ENCODE measurements around the gene ZC3H4.
"Not testable (repeated sequence)": the region's sequence is repeated elsewhere in the genome, so short reads cannot be mapped to it uniquely, and the experiment has no call there.

ZC3H4 gene

DNA sequence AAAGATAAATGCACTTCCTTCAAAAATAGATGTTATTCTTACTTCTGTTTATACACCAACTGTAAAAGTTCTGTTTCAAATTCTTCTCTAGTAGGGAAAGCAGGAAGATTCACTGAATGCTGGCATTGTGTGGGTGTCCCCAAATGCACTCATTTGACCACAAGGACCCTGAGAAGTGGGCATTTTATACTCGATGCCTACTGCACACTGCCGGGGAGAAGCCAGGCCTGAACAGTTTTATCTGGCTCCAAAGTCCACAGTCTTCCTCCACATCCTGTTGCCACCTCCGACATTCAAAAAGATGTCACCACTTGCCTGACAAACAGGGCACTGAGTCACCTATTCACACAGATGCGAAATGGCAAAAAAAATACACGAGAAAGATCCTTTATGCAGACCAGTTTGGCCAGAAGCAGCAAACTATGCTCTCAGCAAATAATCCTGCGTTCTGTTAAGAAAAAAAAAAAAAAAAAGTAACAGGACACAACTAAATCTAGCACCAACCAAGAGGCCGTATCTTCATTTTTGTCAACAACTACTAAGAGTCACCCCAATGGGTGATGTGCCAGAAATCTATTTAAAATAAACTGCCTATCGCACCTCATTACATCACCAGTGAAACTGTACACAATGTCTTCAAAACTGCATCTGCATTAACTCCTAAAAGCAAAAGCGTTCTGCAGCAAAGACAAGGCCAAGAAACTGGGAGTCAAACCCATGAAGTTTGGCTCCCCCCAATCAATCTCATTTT is 6.2 kb downstream of the ZC3H4 start:
- no peak for DNase-seq

GRCh38 chr19:47106821-47107201 is 6.8 kb downstream of the ZC3H4 start:
- no peak for DNase-seq

- no peak for DNase-seq
Observed at GRCh38 chr19:47105874-47106273, 7.7 kb downstream of the ZC3H4 start.

DNA sequence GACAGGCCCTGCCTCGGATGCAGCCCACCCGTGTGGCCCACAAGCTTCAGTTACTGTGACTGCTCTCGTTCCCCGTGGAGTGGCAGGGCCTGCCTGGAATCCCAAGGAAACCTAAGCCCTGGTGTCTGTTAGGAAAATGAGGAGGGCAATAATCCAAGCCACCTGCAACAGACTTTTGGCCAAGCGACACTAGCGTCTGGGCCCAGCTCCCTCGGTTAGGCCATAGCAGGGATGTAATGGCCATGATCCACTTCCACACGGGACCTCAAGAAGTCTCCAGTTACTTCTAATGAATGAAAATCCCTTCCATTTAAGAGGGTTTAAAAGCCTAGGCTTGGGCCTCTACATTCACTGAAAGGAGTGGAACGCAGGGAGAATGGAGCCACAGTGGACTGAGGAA is 8.9 kb downstream of the ZC3H4 start:
- DNase-seq = no peak

DNA sequence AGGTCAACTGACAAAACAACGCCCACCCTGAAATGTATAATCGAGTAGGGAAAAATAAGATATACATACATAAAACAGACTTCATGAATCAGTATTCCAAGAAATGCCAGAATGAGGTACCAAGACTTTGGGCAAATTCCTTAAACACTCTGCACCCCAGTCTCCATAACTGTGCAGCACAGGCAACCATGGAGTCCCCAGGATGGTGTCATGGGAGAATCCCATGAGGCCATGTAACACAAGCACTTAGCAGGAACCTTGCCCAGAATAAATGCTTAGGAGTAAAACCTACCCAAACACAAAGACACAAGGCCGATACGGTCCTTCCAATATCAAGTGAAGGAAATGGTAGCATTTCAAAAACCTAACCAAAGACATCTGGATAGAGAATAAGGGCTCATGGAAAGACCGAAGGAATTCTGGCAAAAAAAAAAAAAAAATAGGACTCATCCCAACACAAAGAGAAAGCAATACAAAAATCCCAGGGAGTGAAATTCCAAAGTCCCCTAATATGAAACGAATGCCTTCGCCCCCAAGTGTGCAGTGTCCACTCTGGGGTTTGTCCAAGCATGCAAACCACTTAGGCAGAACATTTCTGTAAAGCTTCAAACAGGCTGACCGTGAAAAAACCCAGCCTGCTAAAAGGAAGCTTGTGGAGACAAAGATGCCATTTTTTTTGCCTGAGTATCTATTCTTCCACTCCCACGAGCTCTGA is 11.1 kb downstream of the ZC3H4 start:
- no peak for DNase-seq

GRCh38 chr19:47101116-47101515 is 12.5 kb downstream of the ZC3H4 start:
- not testable (repeated sequence) for DNase-seq

DNA sequence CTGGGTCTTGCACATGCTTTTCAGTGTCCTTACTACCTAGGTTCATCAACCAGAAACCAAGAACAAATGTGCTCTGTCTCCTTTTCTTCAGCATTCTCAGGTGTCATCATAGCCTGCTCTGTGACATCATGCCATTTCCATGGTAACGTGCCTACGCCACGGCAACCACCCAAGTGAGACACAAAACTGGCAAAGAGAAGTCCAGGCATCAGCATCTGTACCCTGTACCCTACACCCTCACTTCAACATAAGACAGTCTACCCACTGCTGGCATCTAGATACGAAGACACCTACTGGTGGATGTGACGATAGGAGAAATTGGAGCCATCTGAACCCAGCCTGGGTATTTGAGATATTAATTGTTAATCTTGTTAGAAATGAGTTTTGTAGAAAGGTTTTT is 13.3 kb downstream of the ZC3H4 start:
- DNase-seq = no peak

DNA sequence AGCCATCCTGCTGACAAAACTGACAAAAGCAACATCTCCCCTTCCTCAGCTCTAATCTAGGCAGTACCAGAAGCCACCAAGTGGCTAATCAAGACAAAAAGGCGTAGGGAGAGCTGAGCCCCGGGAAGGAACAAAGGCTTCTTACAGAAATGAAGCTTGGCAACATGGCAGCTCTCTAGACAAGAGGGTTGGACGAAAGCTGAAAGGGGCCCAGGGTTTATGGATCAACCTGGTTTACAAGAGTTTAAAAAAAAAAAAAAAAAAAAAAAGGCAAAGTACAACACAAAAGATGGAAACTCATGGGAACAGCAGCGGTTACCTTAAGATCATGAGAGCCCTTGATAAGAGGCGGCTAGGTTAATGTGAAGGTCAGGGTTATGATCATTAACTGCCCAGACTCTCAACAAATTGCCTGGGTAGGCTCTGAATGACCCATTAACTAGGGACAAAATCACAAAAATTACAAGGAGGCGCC is 14.0 kb downstream of the ZC3H4 start:
- DNase-seq = no peak

- DNase-seq = no peak
Observed at GRCh38 chr19:47098608-47099007, 15.0 kb downstream of the ZC3H4 start.

GRCh38 chr19:47097396-47098201 is 16.0 kb downstream of the ZC3H4 start:
- no peak for DNase-seq

GRCh38 chr19:47096721-47097120 is 16.9 kb downstream of the ZC3H4 start:
- DNase-seq = no peak

- no peak for DNase-seq
Observed at GRCh38 chr19:47096100-47096704, 17.4 kb downstream of the ZC3H4 start.

GRCh38 chr19:47095476-47096099 is 18.0 kb downstream of the ZC3H4 start:
- DNase-seq = no peak

DNA sequence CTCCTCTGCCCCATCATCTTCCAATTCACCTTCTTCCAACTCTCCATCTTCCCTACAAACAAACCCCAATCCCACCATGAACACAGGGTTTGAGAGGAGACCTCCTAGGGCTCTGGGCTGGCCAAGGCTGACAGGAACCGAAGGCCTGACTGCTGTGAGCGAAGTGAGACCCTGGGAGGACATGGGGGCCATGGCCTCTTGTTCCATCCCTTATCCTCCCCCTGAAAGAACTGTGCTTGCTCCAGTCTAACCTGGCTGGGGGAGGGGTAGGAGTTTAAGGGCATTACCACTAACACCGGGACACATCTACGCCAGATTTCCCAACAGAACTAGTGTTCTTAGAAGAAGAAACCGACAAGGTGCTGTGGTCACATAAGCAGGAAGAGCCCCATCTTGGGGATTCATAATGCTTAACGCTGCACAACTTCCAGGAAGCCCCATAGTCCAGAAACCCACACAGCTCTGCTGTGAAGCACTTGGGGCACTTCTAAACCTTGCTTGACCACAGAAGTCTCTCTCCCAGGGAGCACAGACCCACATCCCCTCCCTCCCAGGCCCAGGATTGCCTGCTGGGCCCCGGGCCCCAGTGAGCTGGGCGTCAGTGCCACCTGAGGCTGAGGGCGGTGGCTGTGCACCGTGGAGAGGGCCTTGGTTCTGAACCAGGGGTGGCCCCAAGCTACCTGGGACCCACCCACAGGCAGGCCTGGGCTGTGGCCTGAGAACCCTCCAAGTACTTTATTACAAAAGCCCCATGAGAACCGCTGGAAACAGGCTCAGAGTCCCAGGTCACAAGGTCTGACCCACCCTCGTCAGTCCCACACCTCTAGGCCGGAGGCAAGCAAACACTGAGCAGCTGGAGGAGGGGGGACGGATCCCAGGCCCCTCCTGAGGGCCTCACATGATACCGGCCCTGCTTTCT is 18.8 kb downstream of the ZC3H4 start:
- no peak for DNase-seq

GRCh38 chr19:47093841-47094240 is 19.7 kb downstream of the ZC3H4 start:
- DNase-seq = peak; percentile 31

GRCh38 chr19:47093254-47093653 is 20.3 kb downstream of the ZC3H4 start:
- peak; percentile 16 for DNase-seq

DNA sequence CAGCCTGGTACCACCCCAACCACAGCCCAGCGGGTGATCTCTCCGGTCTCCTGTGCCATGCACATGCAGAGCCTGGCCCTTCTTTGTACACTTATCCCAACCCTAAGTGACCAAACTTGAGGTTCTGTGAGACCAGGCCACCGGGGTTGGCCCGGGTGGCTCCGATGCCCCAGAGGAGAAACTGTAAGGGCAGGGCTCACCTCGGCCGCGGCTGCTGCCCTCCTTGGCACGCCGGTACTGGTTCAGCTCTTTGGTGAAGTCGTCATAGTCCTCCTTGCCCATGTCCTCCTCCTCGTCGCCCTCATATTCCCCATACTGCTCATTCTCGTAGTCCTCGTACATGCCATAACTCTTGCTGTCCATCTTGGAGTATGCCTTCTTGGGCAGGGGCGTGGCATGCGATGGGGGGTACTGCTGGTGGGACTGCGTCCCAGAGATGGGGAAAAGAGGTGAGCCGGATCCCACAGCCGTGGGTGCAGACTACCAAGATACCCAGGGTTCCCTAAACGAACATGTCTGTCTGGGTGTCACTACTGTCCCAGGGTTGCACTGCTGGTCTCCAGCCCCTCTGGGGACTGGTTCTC is 23.7 kb downstream of the ZC3H4 start:
- DNase-seq = no peak

DNA sequence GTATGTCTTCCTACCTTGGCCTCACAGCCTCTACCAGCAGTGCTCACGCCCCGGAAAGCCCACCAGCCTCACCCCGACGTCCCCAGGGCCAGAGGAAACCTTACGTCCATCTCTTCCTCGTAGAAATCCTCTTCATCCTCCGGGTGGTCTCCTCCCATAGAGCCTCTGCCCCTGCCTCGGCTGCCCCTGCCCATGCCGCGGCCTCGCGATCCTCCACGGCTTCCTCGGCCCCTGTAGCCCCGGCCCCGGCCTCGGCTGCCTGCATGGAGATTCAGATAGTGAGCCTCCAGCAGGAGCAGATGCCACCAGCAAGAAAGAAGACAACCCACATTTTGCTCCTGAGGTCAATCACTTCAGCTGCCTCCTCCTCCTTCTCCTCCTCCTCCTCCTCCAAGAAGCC is 27.3 kb downstream of the ZC3H4 start:
- no peak for DNase-seq

DNA sequence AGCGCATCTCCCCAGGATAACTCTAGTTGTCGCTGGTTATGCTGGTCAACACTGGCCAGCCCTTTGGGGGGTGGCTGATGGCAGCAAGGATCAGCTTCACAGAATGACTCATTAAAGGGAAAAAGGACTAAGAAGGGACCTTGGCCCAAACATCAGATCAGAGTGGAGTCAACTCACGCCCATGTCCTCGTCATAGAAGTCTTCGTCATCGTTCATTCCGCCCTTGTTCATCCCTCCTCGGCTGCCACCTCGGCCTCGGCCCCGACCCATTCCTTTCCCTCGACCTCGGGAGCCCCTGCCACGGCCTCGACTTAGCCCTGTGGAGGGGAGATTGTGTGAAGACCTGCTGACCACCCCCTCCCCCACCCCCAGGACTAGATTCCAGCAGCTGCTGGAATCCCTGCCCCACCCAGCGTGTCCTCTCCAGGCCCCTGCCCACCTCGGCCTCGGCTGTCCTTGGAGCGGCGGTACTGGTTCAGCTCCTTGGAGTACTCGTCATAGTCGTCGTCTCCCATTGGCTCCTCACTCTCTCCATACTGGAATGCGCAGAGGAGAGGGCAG is 28.6 kb downstream of the ZC3H4 start:
- DNase-seq = no peak

DNA sequence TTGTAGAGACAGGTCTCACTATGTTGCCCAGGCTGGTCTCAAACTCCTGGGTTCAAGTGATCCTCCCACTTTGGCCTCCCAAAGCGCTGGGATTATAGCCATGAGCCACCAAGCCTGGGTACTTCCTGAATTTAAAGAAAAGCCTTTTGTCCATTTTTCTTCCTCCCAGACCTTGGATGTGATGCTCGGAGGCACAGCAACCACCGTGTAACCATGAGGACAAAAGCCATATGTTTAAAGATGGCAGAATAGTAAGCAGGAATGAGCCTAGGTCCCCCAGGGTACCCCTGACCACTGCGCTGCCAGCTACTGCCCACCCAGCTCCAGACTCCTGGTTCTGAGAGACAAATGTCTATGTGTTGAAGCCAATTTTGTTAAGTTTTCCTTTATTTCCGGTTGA is 31.1 kb downstream of the ZC3H4 start:
- no peak for DNase-seq

GRCh38 chr19:47081095-47081494 is 32.5 kb downstream of the ZC3H4 start:
- no peak for DNase-seq

Data from DMS79 (cell line).